Urothelium cell line (cell line): ENCODE measurements around the gene NPR1.
"Not testable (repeated sequence)": the region's sequence is repeated elsewhere in the genome, so short reads cannot be mapped to it uniquely, and the experiment has no call there.

Source experiments
- DNase-seq: peaks from one replicate; pipeline ENCODE4 v3.0.0; 2011; ENCODE audit warnings: low spot score, mixed read lengths
- FAIRE-seq: peaks from 2 replicates; lab custom pipeline; 2011; peaks lifted over from hg19 to GRCh38; lab: Jason Lieb, UNC

Gene NPR1

GRCh38 chr1:153649137-153649862 is 29.2 kb upstream of the NPR1 start:
- no peak for FAIRE-seq
- no peak for DNase-seq

GRCh38 chr1:153649863-153650235 is 28.6 kb upstream of the NPR1 start:
- no peak for DNase-seq
- FAIRE-seq = no peak

- FAIRE-seq (no peak), DNase-seq (no peak)
Observed at GRCh38 chr1:153651771-153652170, 26.7 kb upstream of the NPR1 start.

GRCh38 chr1:153652805-153653500 is 25.5 kb upstream of the NPR1 start:
- DNase-seq = no peak
- FAIRE-seq = no peak

- no peak for DNase-seq
- no peak for FAIRE-seq
Observed at GRCh38 chr1:153655333-153655732, 23.2 kb upstream of the NPR1 start.

- FAIRE-seq (no peak), DNase-seq (peak; percentile 94)
Observed at GRCh38 chr1:153658400-153659174, 19.9 kb upstream of the NPR1 start, which contains the start of gene SNAPIN. SNAPIN (plus strand) TSS chr1:153658703; CDS start chr1:153658744, 41 bp downstream.

- FAIRE-seq (no peak), DNase-seq (no peak)
Observed at GRCh38 chr1:153659175-153659534, 19.3 kb upstream of the NPR1 start.

- no peak for FAIRE-seq
- DNase-seq = no peak
Observed at GRCh38 chr1:153659656-153660055, 18.8 kb upstream of the NPR1 start.

- FAIRE-seq = no peak
- DNase-seq = no peak
Observed at GRCh38 chr1:153661111-153661708, 17.3 kb upstream of the NPR1 start.

GRCh38 chr1:153662269-153662668 is 16.2 kb upstream of the NPR1 start:
- DNase-seq = no peak
- no peak for FAIRE-seq

GRCh38 chr1:153663211-153663610 is 15.3 kb upstream of the NPR1 start:
- DNase-seq (no peak), FAIRE-seq (no peak)

- DNase-seq = no peak
- no peak for FAIRE-seq
Observed at GRCh38 chr1:153667439-153667838, 11.0 kb upstream of the NPR1 start.

- DNase-seq, FAIRE-seq: not testable (repeated sequence)
Observed at GRCh38 chr1:153668672-153669071, 9.8 kb upstream of the NPR1 start.

GRCh38 chr1:153669606-153670005 is 8.9 kb upstream of the NPR1 start:
- no peak for FAIRE-seq

GRCh38 chr1:153670257-153670858 is 8.1 kb upstream of the NPR1 start:
- no peak for DNase-seq
- FAIRE-seq = no peak

More at GRCh38 chr1:153669606-153670005, 8.9 kb upstream of the NPR1 start:
- DNase-seq = no peak

GRCh38 chr1:153670859-153671627 is 7.4 kb upstream of the NPR1 start, which contains the start of gene ILF2:
ILF2 (minus strand) TSS chr1:153670993; CDS start chr1:153670922, 71 bp downstream.
- FAIRE-seq = no peak

GRCh38 chr1:153671628-153672353 is 6.7 kb upstream of the NPR1 start:
- not testable (repeated sequence) for FAIRE-seq, DNase-seq

More at GRCh38 chr1:153670859-153671627, 7.4 kb upstream of the NPR1 start, which contains the start of gene ILF2:
- DNase-seq = peak; percentile 97

- FAIRE-seq = no peak
- no peak for DNase-seq
Observed at GRCh38 chr1:153673511-153673910, 5.0 kb upstream of the NPR1 start.
